ENCODE results near the gene FAM124A.
A peak's percentile ranks its signal among the peaks of the same experiment; 100 is the strongest.

The FAM124A gene

GRCh38 chr13:51243832-51244231, 21.6 kb downstream of the FAM124A start:
- peak; percentile 20 for DNase-seq

- no peak for DNase-seq
Measured at GRCh38 chr13:51244637-51245405, 22.6 kb downstream of the FAM124A start.

GRCh38 chr13:51245583-51245982, 23.4 kb downstream of the FAM124A start:
- no peak for DNase-seq

- no peak for DNase-seq
Measured at GRCh38 chr13:51246025-51246417, 23.8 kb downstream of the FAM124A start.

- DNase-seq, result peak; percentile 57
Measured at GRCh38 chr13:51246418-51247277, 24.4 kb downstream of the FAM124A start.

GRCh38 chr13:51249255-51249654, 27.1 kb downstream of the FAM124A start:
- DNase-seq, result no peak

GRCh38 chr13:51249770-51250741, 27.9 kb downstream of the FAM124A start:
- DNase-seq, result no peak

GRCh38 chr13:51251480-51251879, 29.3 kb downstream of the FAM124A start:
- no peak for DNase-seq

- no peak for DNase-seq
Measured at GRCh38 chr13:51252954-51253532, 30.8 kb downstream of the FAM124A start.

GRCh38 chr13:51255556-51255955, 33.4 kb downstream of the FAM124A start:
- no peak for DNase-seq

- DNase-seq, result no peak
Measured at GRCh38 chr13:51257187-51257586, 35.0 kb downstream of the FAM124A start.

- DNase-seq, result no peak
Measured at GRCh38 chr13:51258612-51259548, 36.7 kb downstream of the FAM124A start.

- DNase-seq, result no peak
Measured at GRCh38 chr13:51260154-51260553, 38.0 kb downstream of the FAM124A start.

GRCh38 chr13:51261610-51262249, 39.5 kb downstream of the FAM124A start:
- DNase-seq, result no peak

- DNase-seq, result no peak
Measured at GRCh38 chr13:51262501-51263211, 40.5 kb downstream of the FAM124A start.

GRCh38 chr13:51266642-51267041, 44.4 kb downstream of the FAM124A start:
- DNase-seq, result no peak

GRCh38 chr13:51267622-51268021, 45.4 kb downstream of the FAM124A start:
- DNase-seq, result no peak

GRCh38 chr13:51269039-51269438, 46.8 kb downstream of the FAM124A start:
- no peak for DNase-seq

GRCh38 chr13:51270623-51271415, 48.6 kb downstream of the FAM124A start:
- DNase-seq, result no peak
